IMR-90 (cell line): Measurements from ENCODE around the gene ARAP1. TPM values are rescaled to one million over a fixed set of nuclear protein-coding genes. Genes with fewer than 3 reads are reported as not detected.
A peak's percentile ranks its signal among the peaks of the same experiment; 100 is the strongest.

Experiments
- ATAC-seq: fragments of 200-7000 bp; cut with Tn5 transposase; 2 replicates; pipeline ENCODE4 v1.9.1; 2020; ENCODE audit warnings: low read depth, mild to moderate bottlenecking, moderate library complexity
- BruUV-seq: library from RNA; stranded (reverse); fragments of 400-500 nt; replicated peaks from 2 replicates; lab custom pipeline; 2021; lab: Mats Ljungman, UMichigan
- CTCF ChIA-PET: fragments of 300-600 bp; formaldehyde crosslinking; extraction: SDS; loops from one replicate; lab custom pipeline; 2021; ENCODE audit warnings: antibody characterized with exemption; lab: Yijun Ruan, JAX
- POLR2A ChIA-PET: fragments of 300-600 bp; sonication (Branson Sonifier 250); formaldehyde crosslinking; loops from one replicate; lab custom pipeline; 2022; ENCODE audit warnings: antibody characterized with exemption; ENCODE audit not compliant: unreplicated experiment; lab: Charles Lee
- DNase-seq: peaks from one replicate; pipeline ENCODE4 v3.0.0; 2013
- H2AFZ ChIP-seq: replicated peaks from 2 replicates; pipeline ENCODE3; 2013; ENCODE audit warnings: low read length, mild to moderate bottlenecking; ENCODE audit not compliant: poor library complexity
- H2AK5ac ChIP-seq: 2 replicates; pipeline ENCODE4 v1.6.1; 2013; ENCODE audit warnings: low read depth, low read length, inconsistent platforms
- H2AK9ac ChIP-seq: replicated peaks from 2 replicates; pipeline ENCODE3; 2013; ENCODE audit warnings: mild to moderate bottlenecking, low read depth, low read length, moderate library complexity; ENCODE audit not compliant: poor library complexity
- H2BK120ac ChIP-seq: 2 replicates; pipeline ENCODE4 v1.6.1; 2013; ENCODE audit warnings: low read depth, low read length, inconsistent platforms
- H2BK15ac ChIP-seq: 3 replicates; pipeline ENCODE4 v1.6.1; 2013; ENCODE audit warnings: low read depth, low read length, inconsistent platforms
- H2BK20ac ChIP-seq: 2 replicates; pipeline ENCODE4 v1.6.1; 2013; ENCODE audit warnings: low read depth, mild to moderate bottlenecking, inconsistent platforms, low read length, moderate library complexity
- H2BK5ac ChIP-seq: 2 replicates; pipeline ENCODE4 v1.6.1; 2013; ENCODE audit warnings: mild to moderate bottlenecking, low read depth, low read length, inconsistent platforms; ENCODE audit not compliant: poor library complexity, severe bottlenecking
- H3K14ac ChIP-seq: replicated peaks from 2 replicates; pipeline ENCODE4 v1.6.1; 2013; ENCODE audit warnings: low read depth, low read length, inconsistent platforms
- H3K18ac ChIP-seq: 2 replicates; pipeline ENCODE4 v1.6.1; 2013; ENCODE audit warnings: low read depth, low read length, control low read depth
- H3K23ac ChIP-seq: 2 replicates; pipeline ENCODE4 v1.6.1; 2013; ENCODE audit warnings: low read depth, low read length, inconsistent platforms
- H3K27ac ChIP-seq: 2 replicates; pipeline ENCODE4 v1.5.1; 2013; ENCODE audit warnings: mild to moderate bottlenecking, control low read depth, low read length; ENCODE audit not compliant: insufficient read depth
- H3K27me3 ChIP-seq: 2 replicates; pipeline ENCODE4 v1.6.1; 2013; ENCODE audit warnings: low read length; ENCODE audit not compliant: control insufficient read depth, insufficient read depth
- H3K36me3 ChIP-seq: 2 replicates; pipeline ENCODE4 v1.6.1; 2013; ENCODE audit warnings: low read length, mixed read lengths; ENCODE audit not compliant: control insufficient read depth, insufficient read depth
- H3K4ac ChIP-seq: 2 replicates; pipeline ENCODE4 v1.6.1; 2013; ENCODE audit warnings: low read depth, low read length, inconsistent platforms
- H3K4me1 ChIP-seq: 2 replicates; pipeline ENCODE4 v1.6.1; 2013; ENCODE audit warnings: low read length, mixed read lengths; ENCODE audit not compliant: control insufficient read depth, insufficient read depth
- H3K4me2 ChIP-seq: 2 replicates; pipeline ENCODE4 v1.6.1; 2013; ENCODE audit warnings: low read depth, mild to moderate bottlenecking, control low read depth, low read length, moderate library complexity
- H3K4me3 ChIP-seq: 2 replicates; pipeline ENCODE4 v1.5.1; 2013; ENCODE audit warnings: low read depth, mild to moderate bottlenecking, control low read depth, low read length, moderate library complexity; ENCODE audit not compliant: insufficient read depth
- H3K56ac ChIP-seq: 2 replicates; pipeline ENCODE4 v1.6.1; 2013; ENCODE audit warnings: low read length, inconsistent platforms; ENCODE audit not compliant: insufficient read depth; ENCODE audit errors: extremely low read depth
- H3K79me1 ChIP-seq, 2 experiments: 2 replicates each; pipeline ENCODE4 v1.6.1; 2013; ENCODE audit warnings: low read length in 2 of 2, inconsistent platforms in 1 of 2, low read depth in 1 of 2
- H3K9ac ChIP-seq: 2 replicates; pipeline ENCODE4 v1.6.1; 2013; ENCODE audit warnings: low read depth, low read length, control low read depth
- H3K9me1 ChIP-seq: 2 replicates; pipeline ENCODE4 v1.6.1; 2013; ENCODE audit warnings: low read length, inconsistent platforms; ENCODE audit not compliant: insufficient read depth
- H3K9me3 ChIP-seq: 2 replicates; pipeline ENCODE4 v1.6.1; 2013; ENCODE audit warnings: low read length; ENCODE audit not compliant: control insufficient read depth, insufficient read depth
- H4K20me1 ChIP-seq: 2 replicates; pipeline ENCODE4 v1.6.1; 2013; ENCODE audit warnings: low read length, inconsistent platforms; ENCODE audit not compliant: insufficient read depth
- H4K5ac ChIP-seq: 2 replicates; pipeline ENCODE4 v1.6.1; 2013; ENCODE audit warnings: mild to moderate bottlenecking, low read depth, low read length, control low read depth
- H4K8ac ChIP-seq, 2 experiments: 2 replicates each; pipeline ENCODE4 v1.6.1; 2013; ENCODE audit warnings: low read depth in 2 of 2, low read length in 2 of 2, control low read depth in 1 of 2, inconsistent platforms in 1 of 2
- H4K91ac ChIP-seq: 2 replicates; pipeline ENCODE4 v1.6.1; 2013; ENCODE audit warnings: low read depth, low read length, inconsistent platforms; ENCODE audit not compliant: insufficient read depth
- CEBPB ChIP-seq: IDR thresholded peaks from 2 replicates; pipeline ENCODE4 v1.6.1; 2012; ENCODE audit warnings: low read depth, low read length, improper control_type of control experiment
- FOS ChIP-seq: fragments of 150-350 bp; IDR thresholded peaks from 2 replicates; pipeline ENCODE4 v1.6.1; 2016; ENCODE audit warnings: low read depth, low read length
- NFE2L2 ChIP-seq: fragments of 150-350 bp; IDR thresholded peaks from 2 replicates; pipeline ENCODE4 v1.6.1; 2016; ENCODE audit warnings: low read depth, mild to moderate bottlenecking, low read length
- POLR2A ChIP-seq: IDR thresholded peaks from 2 replicates; pipeline ENCODE4 v1.6.1; 2012; ENCODE audit warnings: mild to moderate bottlenecking, low read depth, low read length
- RCOR1 ChIP-seq: IDR thresholded peaks from 2 replicates; pipeline ENCODE4 v1.6.1; 2012; ENCODE audit warnings: mild to moderate bottlenecking, low read length, improper control_type of control experiment; ENCODE audit not compliant: insufficient replicate concordance
- SMC3 ChIP-seq: fragments of 150-350 bp; IDR thresholded peaks from 2 replicates; pipeline ENCODE4 v1.6.1; 2016; ENCODE audit warnings: low read depth, mild to moderate bottlenecking, antibody characterized with exemption, low read length, moderate library complexity
- WGBS, 2 experiments: methylation state at CpG; one replicate each; pipeline versions ENCODE4 v1.1.5 to v1.1.7; 2013; ENCODE audit warnings: missing lambda C conversion rate in 2 of 2; ENCODE audit not compliant: insufficient read length in 1 of 2; ENCODE audit errors: extremely low coverage in 2 of 2; 5-methylcytosine and 5-hydroxymethylcytosine counted together
- dilution Hi-C: fragments of 300-500 bp; cut with HindIII; formaldehyde crosslinking; loops from one replicate; pipeline ENCODE4 v1.14.3; 2018; ENCODE audit warnings: low sequenced_read_pairs; ENCODE audit not compliant: unreplicated experiment
- in situ Hi-C: fragments of 300-500 bp; cut with MboI; formaldehyde crosslinking; loops from 3 replicates; pipeline ENCODE4 v1.14.3; 2019; ENCODE audit warnings: low sequenced_read_pairs, inconsistent platforms, mixed read lengths
- intact Hi-C: fragments of 100-400 bp; cut with micrococcal nuclease; formaldehyde crosslinking; loops from 2 replicates; pipeline ENCODE4 v1.10.0; 2022
- polyA plus RNA-seq, 3 experiments: library from polyadenylated mRNA; depleted of rRNA; stranded (reverse); fragments of >200 nt; gene quantifications; 2 replicates each; pipeline ENCODE4 v1.2.3, GENCODE V29; 2012; ENCODE audit warnings: low replicate concordance in 1 of 3
- total RNA-seq: library from RNA; depleted of rRNA; stranded (reverse); fragments of >200 nt; gene quantifications from 2 replicates; pipeline ENCODE4 v1.2.3, GENCODE V29; 2012
- TF ChIP-seq, protein P1 (sequence below): fragments of 150-350 bp; IDR thresholded peaks from 2 replicates; pipeline ENCODE4 v1.6.1; 2017; ENCODE audit warnings: mild to moderate bottlenecking, antibody characterized with exemption, low read length, low read depth
- TF ChIP-seq, protein P2 (sequence below): conservative IDR thresholded peaks from 2 replicates; pipeline ENCODE4 v1.5.1; 2012; ENCODE audit warnings: mild to moderate bottlenecking, low read depth, low read length, improper control_type of control experiment

The ARAP1 gene
- total and polyA plus RNA-seq, 2 of the 4 experiments (the other 2 are of a cell fraction) = 37.6 to 63.1 TPM

DNA sequence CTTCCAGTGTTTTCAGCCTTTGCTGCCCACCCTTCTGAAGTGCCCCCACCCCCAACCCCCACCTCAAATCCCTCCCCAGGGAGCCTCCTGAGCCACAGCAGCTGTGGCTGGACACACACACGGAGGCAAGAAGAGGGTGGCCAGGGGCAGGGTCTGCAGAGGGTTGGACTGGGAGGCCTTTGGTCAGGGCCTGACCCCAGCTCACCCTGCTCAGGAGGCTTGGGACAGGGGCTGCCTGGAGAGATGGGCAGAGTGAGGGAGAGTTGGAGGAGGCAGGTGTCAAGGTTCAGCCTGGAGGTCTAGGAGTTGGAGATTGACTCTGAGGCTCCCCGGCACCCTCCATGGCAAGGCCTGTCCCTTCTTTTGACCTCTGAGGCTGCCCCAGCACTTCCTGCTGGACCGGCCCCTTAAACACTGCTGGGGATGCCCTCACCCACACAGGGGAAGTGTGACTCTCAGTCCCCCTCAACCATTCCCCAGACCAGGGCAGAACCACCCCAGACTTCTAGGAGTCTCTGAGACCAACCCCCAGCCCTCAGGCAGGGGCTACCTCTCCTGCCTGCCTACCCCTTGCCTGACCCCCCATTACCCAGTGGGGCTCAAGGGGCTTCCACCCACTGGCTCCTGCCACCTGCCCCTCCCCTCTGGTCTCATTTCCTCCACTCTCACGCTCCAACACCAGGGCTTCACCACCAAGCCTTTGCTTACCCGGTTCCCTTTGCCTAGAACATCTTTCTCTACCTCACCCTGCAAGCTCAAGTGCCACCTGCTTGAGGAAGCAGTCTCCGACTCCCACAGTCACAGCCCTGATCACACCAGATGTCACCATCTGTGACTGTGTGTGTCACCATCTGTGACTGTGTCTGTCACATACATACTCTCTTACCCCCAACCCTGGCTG lies 8.6 kb downstream of the ARAP1 start:
- DNase-seq (no peak), ATAC-seq (no peak)
- no peak overlapping the region for H3K56ac ChIP-seq
- H3K4ac ChIP-seq = no peak overlapping the region
- H3K14ac ChIP-seq = no peak overlapping the region; the same call in 1 of the 2 replicates
- no peak overlapping the region for H2BK120ac ChIP-seq
- H4K20me1 ChIP-seq = peaks cover 34% of the 10 kb centered on the region
- H4K8ac ChIP-seq = no peak overlapping the region
- no peaks in the 10 kb centered on the region for H3K9me3 ChIP-seq
- no peak overlapping the region for H2AK9ac ChIP-seq
- no peak overlapping the region for H3K27ac ChIP-seq
- H3K79me1 ChIP-seq = peaks cover 33 to 73% of the 10 kb centered on the region in 2 experiments
- peak overlapping the region; percentile 9 for H2AFZ ChIP-seq
- TF ChIP-seq, protein P1, sequence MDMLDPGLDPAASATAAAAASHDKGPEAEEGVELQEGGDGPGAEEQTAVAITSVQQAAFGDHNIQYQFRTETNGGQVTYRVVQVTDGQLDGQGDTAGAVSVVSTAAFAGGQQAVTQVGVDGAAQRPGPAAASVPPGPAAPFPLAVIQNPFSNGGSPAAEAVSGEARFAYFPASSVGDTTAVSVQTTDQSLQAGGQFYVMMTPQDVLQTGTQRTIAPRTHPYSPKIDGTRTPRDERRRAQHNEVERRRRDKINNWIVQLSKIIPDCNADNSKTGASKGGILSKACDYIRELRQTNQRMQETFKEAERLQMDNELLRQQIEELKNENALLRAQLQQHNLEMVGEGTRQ = no peak
- TF ChIP-seq, protein P2, sequence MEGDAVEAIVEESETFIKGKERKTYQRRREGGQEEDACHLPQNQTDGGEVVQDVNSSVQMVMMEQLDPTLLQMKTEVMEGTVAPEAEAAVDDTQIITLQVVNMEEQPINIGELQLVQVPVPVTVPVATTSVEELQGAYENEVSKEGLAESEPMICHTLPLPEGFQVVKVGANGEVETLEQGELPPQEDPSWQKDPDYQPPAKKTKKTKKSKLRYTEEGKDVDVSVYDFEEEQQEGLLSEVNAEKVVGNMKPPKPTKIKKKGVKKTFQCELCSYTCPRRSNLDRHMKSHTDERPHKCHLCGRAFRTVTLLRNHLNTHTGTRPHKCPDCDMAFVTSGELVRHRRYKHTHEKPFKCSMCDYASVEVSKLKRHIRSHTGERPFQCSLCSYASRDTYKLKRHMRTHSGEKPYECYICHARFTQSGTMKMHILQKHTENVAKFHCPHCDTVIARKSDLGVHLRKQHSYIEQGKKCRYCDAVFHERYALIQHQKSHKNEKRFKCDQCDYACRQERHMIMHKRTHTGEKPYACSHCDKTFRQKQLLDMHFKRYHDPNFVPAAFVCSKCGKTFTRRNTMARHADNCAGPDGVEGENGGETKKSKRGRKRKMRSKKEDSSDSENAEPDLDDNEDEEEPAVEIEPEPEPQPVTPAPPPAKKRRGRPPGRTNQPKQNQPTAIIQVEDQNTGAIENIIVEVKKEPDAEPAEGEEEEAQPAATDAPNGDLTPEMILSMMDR = no peak
- TF ChIP-seq NFE2L2 = no peak
- no peak for TF ChIP-seq POLR2A
- no peak for TF ChIP-seq CEBPB
- TF ChIP-seq SMC3 = no peak
- no peak for TF ChIP-seq RCOR1
- TF ChIP-seq FOS = no peak
- WGBS, 2 experiments = 100% methylated on average over 1 of the region's 6 CpGs; no CpG with 5 or more reads in 1 of the 2 experiments
- H3K4me3 ChIP-seq = no peak overlapping the region
- H3K23ac ChIP-seq = no peak overlapping the region; the same call in 1 of the 2 replicates
- ChIA-PET POLR2A (no interaction called here), CTCF (no interaction called here)
- H4K5ac ChIP-seq = no peak overlapping the region
- no peak overlapping the region for H3K9ac ChIP-seq
- peaks cover 13% of the 10 kb centered on the region for H3K4me1 ChIP-seq
- peaks cover 24% of the 10 kb centered on the region for H3K9me1 ChIP-seq
- no peak overlapping the region for H2BK5ac ChIP-seq
- H3K4me2 ChIP-seq = no peak overlapping the region
- peak overlapping the region; percentile 24; the same call in 1 of the 2 replicates for H2AK5ac ChIP-seq
- in situ Hi-C loops (no loop called here), dilution Hi-C loops (no loop called here), intact Hi-C loops (no loop called here)
- no peak overlapping the region for H2BK15ac ChIP-seq
- H3K27me3 ChIP-seq = no peaks in the 10 kb centered on the region
- BruUV-seq = no TSS peak
- no peak overlapping the region for H2BK20ac ChIP-seq
- H4K91ac ChIP-seq = no peak overlapping the region
- H3K18ac ChIP-seq = no peak overlapping the region
- H3K36me3 ChIP-seq = 0 out of 2 replicates have a peak, but pooled peaks cover 1% of the 10 kb centered on the region
